T-helper 2 cell treated with Interferon-gamma antibody and Interleukin-4, amounts not matched to agents 5 μg/mL and 100 μg/mL, for 36 hours (primary cell): ENCODE data around the gene MERTK.

ENCODE experiments used
- DNase-seq: peaks from one replicate; pipeline ENCODE4 v3.0.0; 2021; ENCODE audit warnings: low spot score
- H3K27ac Mint-ChIP-seq: one replicate; pipeline ENCODE4 v1.8.0; 2021; ENCODE audit warnings: mild to moderate bottlenecking, mixed read lengths
- H3K27me3 Mint-ChIP-seq: one replicate; pipeline ENCODE4 v1.8.0; 2021; ENCODE audit warnings: low read depth, mixed read lengths
- H3K36me3 Mint-ChIP-seq: one replicate; pipeline ENCODE4 v1.8.0; 2021; ENCODE audit warnings: low read depth, mixed read lengths
- H3K4me1 Mint-ChIP-seq: one replicate; pipeline ENCODE4 v1.8.0; 2021; ENCODE audit warnings: low read depth, mixed read lengths
- H3K4me3 Mint-ChIP-seq: one replicate; pipeline ENCODE4 v1.8.0; 2022; ENCODE audit warnings: mild to moderate bottlenecking, moderate library complexity, mixed read lengths
- H3K9me3 Mint-ChIP-seq: one replicate; pipeline ENCODE4 v1.8.0; 2021; ENCODE audit warnings: mixed read lengths

The MERTK gene

GRCh38 chr2:112006076-112006410 is 107.6 kb downstream of the MERTK start:
- Mint-ChIP-seq H3K27me3 (no peaks in the 10 kb centered on the region), H3K4me3 (no peak overlapping the region), H3K9me3 (no peaks in the 10 kb centered on the region), H3K27ac (no peak overlapping the region), H3K4me1 (peaks cover 7% of the 10 kb centered on the region), H3K36me3 (no peaks in the 10 kb centered on the region)
- DNase-seq: no peak

GRCh38 chr2:112007493-112007892 is 109.1 kb downstream of the MERTK start:
- no peak overlapping the region for H3K27ac Mint-ChIP-seq
- H3K36me3 Mint-ChIP-seq: no peaks in the 10 kb centered on the region
- no peaks in the 10 kb centered on the region for H3K4me1 Mint-ChIP-seq
- DNase-seq: no peak
- no peaks in the 10 kb centered on the region for H3K27me3 Mint-ChIP-seq
- H3K4me3 Mint-ChIP-seq: no peak overlapping the region
- no peaks in the 10 kb centered on the region for H3K9me3 Mint-ChIP-seq

GRCh38 chr2:112008910-112009485 is 110.6 kb downstream of the MERTK start:
- no peak overlapping the region for H3K4me3 Mint-ChIP-seq
- H3K27ac Mint-ChIP-seq: no peak overlapping the region
- DNase-seq: no peak
- no peaks in the 10 kb centered on the region for H3K36me3 Mint-ChIP-seq
- H3K4me1 Mint-ChIP-seq: no peaks in the 10 kb centered on the region
- H3K27me3 Mint-ChIP-seq: no peaks in the 10 kb centered on the region
- H3K9me3 Mint-ChIP-seq: no peaks in the 10 kb centered on the region

- no peak overlapping the region for H3K27ac Mint-ChIP-seq
- H3K4me3 Mint-ChIP-seq: no peak overlapping the region
- no peaks in the 10 kb centered on the region for H3K36me3 Mint-ChIP-seq
- no peaks in the 10 kb centered on the region for H3K4me1 Mint-ChIP-seq
- no peaks in the 10 kb centered on the region for H3K9me3 Mint-ChIP-seq
- no peaks in the 10 kb centered on the region for H3K27me3 Mint-ChIP-seq
- no peak for DNase-seq
Measured at GRCh38 chr2:112010751-112011150, 112.3 kb downstream of the MERTK start.

- peaks cover 8% of the 10 kb centered on the region for H3K27me3 Mint-ChIP-seq
- no peaks in the 10 kb centered on the region for H3K9me3 Mint-ChIP-seq
- H3K27ac Mint-ChIP-seq: no peak overlapping the region
- H3K4me1 Mint-ChIP-seq: no peaks in the 10 kb centered on the region
- H3K4me3 Mint-ChIP-seq: no peak overlapping the region
- no peak for DNase-seq
- no peaks in the 10 kb centered on the region for H3K36me3 Mint-ChIP-seq
Measured at GRCh38 chr2:112012556-112012955, 114.1 kb downstream of the MERTK start.

- no peaks in the 10 kb centered on the region for H3K4me1 Mint-ChIP-seq
- H3K27ac Mint-ChIP-seq: no peak overlapping the region
Measured at GRCh38 chr2:112018846-112019245, 120.4 kb downstream of the MERTK start.

GRCh38 chr2:112019569-112019982 is 121.2 kb downstream of the MERTK start:
- Mint-ChIP-seq H3K4me1 (no peaks in the 10 kb centered on the region), H3K27ac (no peak overlapping the region), H3K4me3 (no peak overlapping the region), H3K9me3 (no peaks in the 10 kb centered on the region), H3K36me3 (no peaks in the 10 kb centered on the region), H3K27me3 (peaks cover 21% of the 10 kb centered on the region)
- DNase-seq: no peak

More at GRCh38 chr2:112018846-112019245, 120.4 kb downstream of the MERTK start:
- Mint-ChIP-seq H3K27me3 (peaks cover 21% of the 10 kb centered on the region), H3K9me3 (no peaks in the 10 kb centered on the region), H3K36me3 (no peaks in the 10 kb centered on the region), H3K4me3 (no peak overlapping the region)
- no peak for DNase-seq

- H3K4me1 Mint-ChIP-seq: no peaks in the 10 kb centered on the region
- no peaks in the 10 kb centered on the region for H3K9me3 Mint-ChIP-seq
- H3K36me3 Mint-ChIP-seq: no peaks in the 10 kb centered on the region
- no peak overlapping the region for H3K27ac Mint-ChIP-seq
- H3K27me3 Mint-ChIP-seq: peaks cover 21% of the 10 kb centered on the region
- no peak overlapping the region for H3K4me3 Mint-ChIP-seq
- no peak for DNase-seq
Measured at GRCh38 chr2:112020561-112020960, 122.2 kb downstream of the MERTK start.

- Mint-ChIP-seq H3K27ac (no peak overlapping the region), H3K27me3 (peaks cover 21% of the 10 kb centered on the region), H3K9me3 (no peaks in the 10 kb centered on the region), H3K4me1 (no peaks in the 10 kb centered on the region), H3K4me3 (no peak overlapping the region), H3K36me3 (no peaks in the 10 kb centered on the region)
- no peak for DNase-seq
Measured at GRCh38 chr2:112021290-112021689, 122.9 kb downstream of the MERTK start.

GRCh38 chr2:112021781-112022231 is 123.4 kb downstream of the MERTK start:
- Mint-ChIP-seq H3K36me3 (no peaks in the 10 kb centered on the region), H3K27ac (no peak overlapping the region), H3K9me3 (no peaks in the 10 kb centered on the region), H3K27me3 (peaks cover 16% of the 10 kb centered on the region), H3K4me3 (no peak overlapping the region), H3K4me1 (no peaks in the 10 kb centered on the region)
- DNase-seq: no peak

GRCh38 chr2:112023707-112024106 is 125.3 kb downstream of the MERTK start:
- Mint-ChIP-seq H3K36me3 (no peaks in the 10 kb centered on the region), H3K4me1 (no peaks in the 10 kb centered on the region), H3K27me3 (peaks cover 11% of the 10 kb centered on the region), H3K9me3 (no peaks in the 10 kb centered on the region), H3K4me3 (no peak overlapping the region), H3K27ac (no peak overlapping the region)
- no peak for DNase-seq

- H3K4me3 Mint-ChIP-seq: no peak overlapping the region
- H3K4me1 Mint-ChIP-seq: no peaks in the 10 kb centered on the region
- H3K36me3 Mint-ChIP-seq: no peaks in the 10 kb centered on the region
- no peak for DNase-seq
- H3K27ac Mint-ChIP-seq: no peak overlapping the region
- H3K9me3 Mint-ChIP-seq: no peaks in the 10 kb centered on the region
- H3K27me3 Mint-ChIP-seq: peaks cover 11% of the 10 kb centered on the region
Measured at GRCh38 chr2:112024231-112024630, 125.8 kb downstream of the MERTK start.

GRCh38 chr2:112024896-112025491 is 126.6 kb downstream of the MERTK start:
- no peaks in the 10 kb centered on the region for H3K9me3 Mint-ChIP-seq
- no peak for DNase-seq
- no peaks in the 10 kb centered on the region for H3K36me3 Mint-ChIP-seq
- H3K4me3 Mint-ChIP-seq: no peak overlapping the region
- H3K4me1 Mint-ChIP-seq: no peaks in the 10 kb centered on the region
- H3K27ac Mint-ChIP-seq: no peak overlapping the region
- peaks cover 6% of the 10 kb centered on the region for H3K27me3 Mint-ChIP-seq

- H3K4me3 Mint-ChIP-seq: no peak overlapping the region
- no peak for DNase-seq
- no peaks in the 10 kb centered on the region for H3K9me3 Mint-ChIP-seq
- H3K4me1 Mint-ChIP-seq: peaks cover under 1% of the 10 kb centered on the region
- H3K27me3 Mint-ChIP-seq: no peaks in the 10 kb centered on the region
- no peaks in the 10 kb centered on the region for H3K36me3 Mint-ChIP-seq
- no peak overlapping the region for H3K27ac Mint-ChIP-seq
Measured at GRCh38 chr2:112026509-112026908, 128.1 kb downstream of the MERTK start.

- Mint-ChIP-seq H3K27me3 (peaks cover 5% of the 10 kb centered on the region), H3K27ac (no peak overlapping the region), H3K4me3 (no peak overlapping the region), H3K36me3 (no peaks in the 10 kb centered on the region), H3K9me3 (no peaks in the 10 kb centered on the region), H3K4me1 (peaks cover 8% of the 10 kb centered on the region)
- no peak for DNase-seq
Measured at GRCh38 chr2:112027767-112028166, 129.4 kb downstream of the MERTK start.
